Uterus (tissue), 2 donors: ENCODE results near the gene TUBB1.

ENCODE experiments used
- CTCF ChIP-seq, 4 experiments: fragments of 200-600 bp in 2 of 4; fragments of 450-650 bp in 2 of 4; sonication (generic) in 2 of 4; IDR thresholded peaks; one replicate each; pipeline ENCODE4 v1.5.1; 2016 to 2019; ENCODE audit warnings: antibody characterized with exemption in 4 of 4, mild to moderate bottlenecking in 2 of 4, moderate library complexity in 1 of 4
- POLR2A ChIP-seq, 2 donors: fragments of 450-650 bp; IDR thresholded peaks; one replicate each; pipeline ENCODE4 v1.6.1; 2016; ENCODE audit warnings: antibody characterized with exemption in 2 of 2, mild to moderate bottlenecking in 1 of 2, moderate library complexity in 1 of 2

- TF ChIP-seq CTCF (IDR thresholded peaks at IDR 0.05) (no peak), POLR2A (IDR thresholded peaks at IDR 0.05) (no peak)
Measured at GRCh38 chr20:59001449-59002171, 17.6 kb upstream of the TUBB1 start.
